ENCODE results near the gene MFSD1. TPM values are rescaled to one million over a fixed set of nuclear protein-coding genes. Genes with fewer than 3 reads are reported as not detected.

The MFSD1 gene
- total and polyA plus RNA-seq, 2 of the 4 experiments (the other 2 are of a cell fraction): 50.4 to 64.2 TPM

GRCh38 chr3:158792709-158793108, 9.1 kb upstream of the MFSD1 start:
- Histone ChIP-seq H2BK15ac (ENCODE audit: low read depth, low read length) (no peak overlapping the region), H2AFZ (replicated peaks; ENCODE audit: low read length, poor library complexity) (no peak overlapping the region), H4K8ac (ENCODE audit: low read depth in 2 of 2, low read length in 2 of 2) (no peak overlapping the region; a peak in 1 of 4 replicates), H3K56ac (ENCODE audit: extremely low read depth, insufficient read depth, low read length) (no peak overlapping the region), H3K9me3 (ENCODE audit: control insufficient read depth, insufficient read depth, low read length) (peaks cover 4% of the 10 kb centered on the region; the same call in 1 of the 2 replicates), H3K36me3 (ENCODE audit: control insufficient read depth, insufficient read depth, low read length) (no peaks in the 10 kb centered on the region), H3K27me3 (ENCODE audit: control insufficient read depth, insufficient read depth, low read length) (no peaks in the 10 kb centered on the region), H3K9me1 (ENCODE audit: insufficient read depth, low read length) (peaks cover 2% of the 10 kb centered on the region; the same call in 1 of the 2 replicates), H3K4me3 (ENCODE audit: insufficient read depth, low read depth, low read length) (no peak overlapping the region), H3K4ac (ENCODE audit: low read depth, low read length) (0 out of 2 replicates have a peak overlapping the region, but pooled peaks have one; percentile 9), H2BK5ac (ENCODE audit: low read depth, low read length, poor library complexity, severe bottlenecking) (peak overlapping the region; percentile 67), H2BK20ac (ENCODE audit: low read depth, low read length) (no peak overlapping the region), H3K23ac (ENCODE audit: low read depth, low read length) (no peak overlapping the region), H3K9ac (ENCODE audit: low read depth, low read length) (no peak overlapping the region), H3K27ac (ENCODE audit: insufficient read depth, low read length) (peak overlapping the region; percentile 32; the same call in 1 of the 2 replicates), H3K79me1 (ENCODE audit: low read depth in 1 of 2, low read length in 2 of 2) (no peaks in the 10 kb centered on the region), H3K4me1 (ENCODE audit: control insufficient read depth, insufficient read depth, low read length) (peaks cover 6% of the 10 kb centered on the region), H4K20me1 (ENCODE audit: insufficient read depth, low read length) (no peaks in the 10 kb centered on the region), H2BK120ac (ENCODE audit: low read depth, low read length) (no peak overlapping the region), H4K91ac (ENCODE audit: insufficient read depth, low read depth, low read length) (no peak overlapping the region), H2AK5ac (ENCODE audit: low read depth, low read length) (no peak overlapping the region), H4K5ac (ENCODE audit: low read depth, low read length) (no peak overlapping the region), H3K18ac (ENCODE audit: low read depth, low read length) (no peak overlapping the region), H2AK9ac (replicated peaks; ENCODE audit: low read depth, low read length, poor library complexity) (no peak overlapping the region), H3K4me2 (ENCODE audit: low read depth, low read length) (peak overlapping the region; percentile 5; the same call in 1 of the 2 replicates), H3K14ac (replicated peaks; ENCODE audit: low read depth, low read length) (no peak overlapping the region)
- ChIA-PET POLR2A (ENCODE audit: unreplicated experiment) (no interaction called here), CTCF (interaction anchor here (0.6 to 1.0 kb wide), 2 partner anchors 68 to 133 kb away, joined by 3 to 5 read pairs; no protein-coding TSS in a partner anchor)
- WGBS, 2 experiments (ENCODE audit: extremely low coverage in 2 of 2, insufficient read length in 1 of 2): 0% methylated on average over 2 of the region's 8 CpGs; no CpG with 5 or more reads in 1 of the 2 experiments
- intact Hi-C loops (cut with micrococcal nuclease): loop anchor here (10.0 kb wide), 1 partner anchor 1258 kb away; no protein-coding TSS in a partner anchor
- ATAC-seq (ENCODE audit: low read depth) (peak; percentile 75), DNase-seq (peak; percentile 95)
- dilution Hi-C loops (cut with HindIII; ENCODE audit: low sequenced_read_pairs, unreplicated experiment): no loop called here
- no TSS peak for BruUV-seq (replicated peaks)
- TF ChIP-seq ELK1 (IDR thresholded peaks at IDR 0.05; ENCODE audit: borderline replicate concordance, low read depth, low read length): no peak
- no peak for TF ChIP-seq CHD1 (IDR thresholded peaks at IDR 0.05; ENCODE audit: low read depth, low read length)
- no peak for TF ChIP-seq BHLHE40 (IDR thresholded peaks at IDR 0.05; ENCODE audit: low read depth, low read length)
- no peak for TF ChIP-seq RFX5 (IDR thresholded peaks at IDR 0.05; ENCODE audit: low read depth, low read length)
- no peak for TF ChIP-seq RCOR1 (IDR thresholded peaks at IDR 0.05; ENCODE audit: insufficient replicate concordance, low read length)
- TF ChIP-seq, protein P1, sequence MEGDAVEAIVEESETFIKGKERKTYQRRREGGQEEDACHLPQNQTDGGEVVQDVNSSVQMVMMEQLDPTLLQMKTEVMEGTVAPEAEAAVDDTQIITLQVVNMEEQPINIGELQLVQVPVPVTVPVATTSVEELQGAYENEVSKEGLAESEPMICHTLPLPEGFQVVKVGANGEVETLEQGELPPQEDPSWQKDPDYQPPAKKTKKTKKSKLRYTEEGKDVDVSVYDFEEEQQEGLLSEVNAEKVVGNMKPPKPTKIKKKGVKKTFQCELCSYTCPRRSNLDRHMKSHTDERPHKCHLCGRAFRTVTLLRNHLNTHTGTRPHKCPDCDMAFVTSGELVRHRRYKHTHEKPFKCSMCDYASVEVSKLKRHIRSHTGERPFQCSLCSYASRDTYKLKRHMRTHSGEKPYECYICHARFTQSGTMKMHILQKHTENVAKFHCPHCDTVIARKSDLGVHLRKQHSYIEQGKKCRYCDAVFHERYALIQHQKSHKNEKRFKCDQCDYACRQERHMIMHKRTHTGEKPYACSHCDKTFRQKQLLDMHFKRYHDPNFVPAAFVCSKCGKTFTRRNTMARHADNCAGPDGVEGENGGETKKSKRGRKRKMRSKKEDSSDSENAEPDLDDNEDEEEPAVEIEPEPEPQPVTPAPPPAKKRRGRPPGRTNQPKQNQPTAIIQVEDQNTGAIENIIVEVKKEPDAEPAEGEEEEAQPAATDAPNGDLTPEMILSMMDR (conservative IDR thresholded peaks at IDR 0.05; ENCODE audit: low read depth, low read length): no peak
- TF ChIP-seq MAZ (IDR thresholded peaks at IDR 0.05; ENCODE audit: borderline replicate concordance, low read depth, low read length): no peak
- peak; percentile 21; the same call in 1 of the 2 replicates for TF ChIP-seq NFE2L2 (IDR thresholded peaks at IDR 0.05; ENCODE audit: low read depth, low read length)
- peak; percentile 98 for TF ChIP-seq CEBPB (IDR thresholded peaks at IDR 0.05; ENCODE audit: low read depth, low read length)
- no peak for TF ChIP-seq POLR2A (IDR thresholded peaks at IDR 0.05; ENCODE audit: low read depth, low read length)
- no peak for TF ChIP-seq RAD21 (IDR thresholded peaks at IDR 0.05; ENCODE audit: low read length)
- no peak for TF ChIP-seq MAFK (IDR thresholded peaks at IDR 0.05; ENCODE audit: low read depth, low read length)
- TF ChIP-seq MXI1 (IDR thresholded peaks at IDR 0.05; ENCODE audit: borderline replicate concordance, low read depth, low read length): no peak
- TF ChIP-seq FOS (IDR thresholded peaks at IDR 0.05; ENCODE audit: low read depth, low read length): peak; percentile 91
- TF ChIP-seq SMC3 (IDR thresholded peaks at IDR 0.05; ENCODE audit: low read depth, low read length): no peak
- TF ChIP-seq USF2 (IDR thresholded peaks at IDR 0.05; ENCODE audit: low read depth, low read length): no peak
- in situ Hi-C loops (cut with MboI; ENCODE audit: low sequenced_read_pairs): loop anchor here (5.0 to 25.0 kb wide), 4 partner anchors 65 to 680 kb away; partner anchors contain the start of genes RSRC1 and SHOX2

All from IMR-90 (cell line).